Caco-2 (cell line): Measurements from ENCODE around the gene REV3L. TPM values are rescaled to one million over a fixed set of nuclear protein-coding genes. Genes with fewer than 3 reads are reported as not detected.

Experiments used
- BruUV-seq: library from RNA; stranded (reverse); fragments of 400-500 nt; replicated peaks from 2 replicates; lab custom pipeline; 2021; lab: Mats Ljungman, UMichigan
- CTCF ChIA-PET: fragments of 300-600 bp; sonication (Branson Sonifier 250); formaldehyde crosslinking; loops from one replicate; lab custom pipeline; 2022; ENCODE audit warnings: antibody characterized with exemption; lab: Charles Lee
- POLR2A ChIA-PET: fragments of 300-600 bp; sonication (Branson Sonifier 250); formaldehyde crosslinking; loops from one replicate; lab custom pipeline; 2022; ENCODE audit warnings: antibody characterized with exemption; lab: Charles Lee
- DNase-seq, 2 experiments: peaks; one replicate each; pipeline versions ENCODE4 v3.0.0 to v3.0.0-alpha.2; 2020 to 2022
- H3K27me3 ChIP-seq: replicated peaks from 2 replicates; pipeline ENCODE4 v1.6.0; 2011; ENCODE audit warnings: low read length; ENCODE audit not compliant: control insufficient read depth, insufficient read depth
- H3K36me3 ChIP-seq: 2 replicates; pipeline ENCODE4 v1.5.1; 2011; ENCODE audit warnings: low read length; ENCODE audit not compliant: control insufficient read depth, insufficient read depth
- H3K4me1 ChIP-seq: fragments of 250-450 bp; sonication (Bioruptor Pico); 2 replicates; pipeline ENCODE4 v1.5.1; 2020; ENCODE audit warnings: mild to moderate bottlenecking
- H3K4me3 ChIP-seq: 2 replicates; pipeline ENCODE4 v1.5.1; 2011; ENCODE audit warnings: low read depth, mild to moderate bottlenecking, control low read depth, low read length
- H3K9me3 ChIP-seq: fragments of 250-450 bp; sonication (Bioruptor Pico); 2 replicates; pipeline ENCODE4 v1.5.1; 2020; ENCODE audit warnings: mild to moderate bottlenecking, moderate library complexity
- H3K27ac Mint-ChIP-seq: one replicate; pipeline ENCODE4 v1.8.0; 2022; ENCODE audit warnings: mixed read lengths; ENCODE audit not compliant: unreplicated experiment
- H3K27me3 Mint-ChIP-seq: one replicate; pipeline ENCODE4 v1.8.0; 2022; ENCODE audit warnings: mixed read lengths; ENCODE audit not compliant: insufficient read depth, unreplicated experiment
- H3K36me3 Mint-ChIP-seq: one replicate; pipeline ENCODE4 v1.8.0; 2022; ENCODE audit warnings: mild to moderate bottlenecking, mixed read lengths; ENCODE audit not compliant: insufficient read depth, unreplicated experiment
- H3K4me1 Mint-ChIP-seq: one replicate; pipeline ENCODE4 v1.8.0; 2022; ENCODE audit warnings: low read depth, mixed read lengths; ENCODE audit not compliant: unreplicated experiment
- H3K4me3 Mint-ChIP-seq: one replicate; pipeline ENCODE4 v1.8.0; 2022; ENCODE audit warnings: mild to moderate bottlenecking, moderate library complexity, mixed read lengths; ENCODE audit not compliant: unreplicated experiment
- H3K9me3 Mint-ChIP-seq: one replicate; pipeline ENCODE4 v1.8.0; 2022; ENCODE audit warnings: mixed read lengths; ENCODE audit not compliant: unreplicated experiment
- CTCF ChIP-seq, 2 experiments: fragments of 200-600 bp in 1 of 2; IDR thresholded peaks; 1 replicate in 1 of 2; 2 replicates in 1 of 2; pipeline versions ENCODE4 v1.5.1 to v1.8.0; 2011 to 2022; ENCODE audit warnings: antibody characterized with exemption in 1 of 2, control low read depth in 1 of 2, inconsistent platforms in 1 of 2, low read depth in 1 of 2, low read length in 1 of 2, mild to moderate bottlenecking in 1 of 2, moderate library complexity in 1 of 2; ENCODE audit not compliant: insufficient read depth in 1 of 2, severe bottlenecking in 1 of 2, unreplicated experiment in 1 of 2
- intact Hi-C: fragments of 100-400 bp; cut with micrococcal nuclease; formaldehyde crosslinking; loops from one replicate; pipeline ENCODE4 v1.10.0; 2022; ENCODE audit not compliant: unreplicated experiment
- total RNA-seq: library from RNA; stranded (reverse); gene quantifications from 2 replicates; pipeline ENCODE4 v1.2.3, GENCODE V29; 2022

The REV3L gene
- total RNA-seq, 1 experiment from 2014 or later = 22.2 TPM

- Mint-ChIP-seq H3K27ac (peak overlapping the region; percentile 53), H3K36me3 (peaks cover 82% of the 10 kb centered on the region), H3K4me3 (peak overlapping the region; percentile 24), H3K9me3 (no peaks in the 10 kb centered on the region), H3K4me1 (peaks cover 43% of the 10 kb centered on the region), H3K27me3 (no peaks in the 10 kb centered on the region)
- ChIA-PET CTCF (no interaction called here), POLR2A (no interaction called here)
- no peaks in the 10 kb centered on the region for H3K27me3 ChIP-seq
- no peaks in the 10 kb centered on the region for H3K9me3 ChIP-seq
- no peak for DNase-seq
- no peak overlapping the region for H3K4me3 ChIP-seq
- H3K4me1 ChIP-seq = peaks cover 38% of the 10 kb centered on the region
- no TSS peak for BruUV-seq
- no peak for TF ChIP-seq CTCF (IDR thresholded peaks at IDR 0.05; ENCODE audit: insufficient read depth in 1 of 2, low read depth in 1 of 2, low read length in 1 of 2, severe bottlenecking in 1 of 2, unreplicated experiment in 1 of 2)
- intact Hi-C loops = no loop called here
- peaks cover 2% of the 10 kb centered on the region; the same call in 1 of the 2 replicates for H3K36me3 ChIP-seq
These were observed 202.5 kb downstream of the REV3L start for GRCh38 chr6:111280445-111280955.

- ChIA-PET CTCF (no interaction called here), POLR2A (no interaction called here)
- H3K9me3 Mint-ChIP-seq = peaks cover 12% of the 10 kb centered on the region
- DNase-seq = no peak
- H3K9me3 ChIP-seq = 0 out of 2 replicates have a peak, but pooled peaks cover 5% of the 10 kb centered on the region
- no peaks in the 10 kb centered on the region for H3K27me3 Mint-ChIP-seq
- H3K4me3 ChIP-seq = no peak overlapping the region
- no peaks in the 10 kb centered on the region for H3K27me3 ChIP-seq
- peaks cover 95% of the 10 kb centered on the region for H3K36me3 Mint-ChIP-seq
- peaks cover 43% of the 10 kb centered on the region for H3K4me1 ChIP-seq
- no TSS peak for BruUV-seq
- H3K27ac Mint-ChIP-seq = peak overlapping the region; percentile 71
- H3K4me3 Mint-ChIP-seq = peak overlapping the region; percentile 70
- peaks cover 4% of the 10 kb centered on the region for H3K36me3 ChIP-seq
- intact Hi-C loops = no loop called here
- H3K4me1 Mint-ChIP-seq = peaks cover 48% of the 10 kb centered on the region
- no peak for TF ChIP-seq CTCF (IDR thresholded peaks at IDR 0.05; ENCODE audit: insufficient read depth in 1 of 2, low read depth in 1 of 2, low read length in 1 of 2, severe bottlenecking in 1 of 2, unreplicated experiment in 1 of 2)
These were observed 204.3 kb downstream of the REV3L start for GRCh38 chr6:111278731-111279130.

- no peak for TF ChIP-seq CTCF (IDR thresholded peaks at IDR 0.05; ENCODE audit: insufficient read depth in 1 of 2, low read depth in 1 of 2, low read length in 1 of 2, severe bottlenecking in 1 of 2, unreplicated experiment in 1 of 2)
- Mint-ChIP-seq H3K36me3 (peaks cover 95% of the 10 kb centered on the region), H3K4me1 (peaks cover 47% of the 10 kb centered on the region), H3K27me3 (no peaks in the 10 kb centered on the region), H3K9me3 (peaks cover 12% of the 10 kb centered on the region), H3K27ac (peak overlapping the region; percentile 71), H3K4me3 (peak overlapping the region; percentile 70)
- ChIA-PET POLR2A (interaction anchor here (0.9 to 1.4 kb wide), 2 partner anchors 19 to 28 kb away, joined by 4 to 12 read pairs; a partner anchor contains a TSS), CTCF (interaction anchor here (2.3 kb wide), 1 partner anchor 19 kb away, joined by 15 read pairs; a partner anchor contains a TSS)
- BruUV-seq = no TSS peak
- Histone ChIP-seq H3K4me1 (peaks cover 43% of the 10 kb centered on the region), H3K36me3 (peaks cover 4% of the 10 kb centered on the region), H3K9me3 (0 out of 2 replicates have a peak, but pooled peaks cover 5% of the 10 kb centered on the region), H3K4me3 (no peak overlapping the region), H3K27me3 (no peaks in the 10 kb centered on the region)
- peak in 1 of 2 experiments; percentile 30 for DNase-seq
- intact Hi-C loops = no loop called here
These were observed 205.2 kb downstream of the REV3L start for GRCh38 chr6:111277819-111278218.
